Psoas muscle (tissue), 8 donors: ENCODE results near the gene PCNA. TPM values are rescaled to one million over a fixed set of nuclear protein-coding genes. Genes with fewer than 3 reads are reported as not detected.
A peak's percentile ranks its signal among the peaks of the same experiment; 100 is the strongest.

Experiments
- ATAC-seq, 4 donors: fragments of 200-7000 bp; cut with Tn5 transposase; one replicate each; pipeline ENCODE4 v1.9.1; 2020; ENCODE audit warnings: moderate library complexity in 3 of 4, mild to moderate bottlenecking in 2 of 4
- DNase-seq, 2 donors: peaks; one replicate each; pipeline ENCODE4 v3.0.0-alpha.2; 2020
- H3K27ac ChIP-seq: fragments of 200-600 bp; one replicate; pipeline ENCODE4 v1.8.0; 2022
- H3K27me3 ChIP-seq, 3 donors: fragments of 200-600 bp in 1 of 3; one replicate each; pipeline versions ENCODE4 v1.6.1 to v1.8.0; 2013 to 2022; ENCODE audit warnings: low read length in 2 of 3, mild to moderate bottlenecking in 2 of 3, moderate library complexity in 1 of 3; ENCODE audit not compliant: insufficient read depth in 3 of 3
- H3K36me3 ChIP-seq, 2 donors: fragments of 200-600 bp in 1 of 2; one replicate each; pipeline versions ENCODE4 v1.6.1 to v1.8.0; 2013 to 2022; ENCODE audit warnings: low read depth in 1 of 2, mild to moderate bottlenecking in 1 of 2, moderate library complexity in 1 of 2; ENCODE audit not compliant: insufficient read depth in 1 of 2
- H3K4me1 ChIP-seq: fragments of 200-600 bp; one replicate; pipeline ENCODE4 v1.8.0; 2022
- H3K4me3 ChIP-seq: fragments of 200-600 bp; one replicate; pipeline ENCODE4 v1.8.0; 2022; ENCODE audit warnings: mild to moderate bottlenecking
- H3K9me3 ChIP-seq: fragments of 200-600 bp; one replicate; pipeline ENCODE4 v1.8.0; 2022
- WGBS, 3 donors: extraction: QIAGEN DNeasy Blood & Tissue Kit; methylation state at CpG; one replicate each; pipeline versions ENCODE4 v1.1.6 to v1.1.7; 2013; 5-methylcytosine and 5-hydroxymethylcytosine counted together
- intact Hi-C, 2 donors: fragments of 100-400 bp; cut with DNase I; formaldehyde crosslinking; loops; one replicate each; pipeline versions ENCODE4 v1.11.0 to v1.14.2; 2022
- polyA plus RNA-seq, 3 donors: library from polyadenylated mRNA; stranded (reverse); fragments of 200-250 nt; gene quantifications; one replicate each; pipeline ENCODE4 v1.2.3, GENCODE V29; 2013
- total RNA-seq, 4 donors: library from RNA; stranded (reverse); fragmentation: NEBNext Ultra II Directional in 2 of 4; extraction: Animal tissue kit (Norgen Biotek cat#: 25700) in 2 of 4; gene quantifications; one replicate each; pipeline versions ENCODE4 v1.2.1 to v1.2.4, GENCODE V29; 2021 to 2023
- TF ChIP-seq, protein P1 (sequence below): fragments of 200-600 bp; IDR thresholded peaks from one replicate; pipeline ENCODE4 v1.8.0; 2022; ENCODE audit warnings: antibody characterized with exemption
- donor health status: healthy with polysubstance abuse.
- donor health status: DM: no; HTN: no; CAD: no; lungs with moderate emphysema.
- donor health status: Bipolar disorder and iron deficiency.
- donor health status: healthy.
- donor health status: DM: yes; HTN: yes; CAD: no.
- donor health status: DM: no; HTN: no; CAD: no.
- donor health status: DM: no; HTN: no; CAD: no.
- donor health status: DM: yes; HTN: yes; CAD: no.

PCNA gene
- total and polyA plus RNA-seq, 7 donors: 13.2 to 53.0 (median 19.1) TPM

DNA sequence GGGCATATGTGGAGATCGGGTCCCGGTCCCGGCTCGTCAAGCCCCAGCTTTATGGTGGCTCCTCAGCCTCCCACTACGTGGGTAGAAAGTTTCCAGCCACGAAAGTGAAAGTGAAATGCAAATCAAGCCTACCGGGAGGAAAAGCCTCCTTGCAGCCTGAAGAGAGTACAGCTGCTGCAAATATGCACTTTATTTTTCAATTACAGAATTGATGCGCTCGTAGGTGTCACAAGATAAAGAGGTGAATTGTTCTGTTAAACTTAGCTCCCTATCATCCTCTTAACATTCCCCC, 373 bp upstream of the PCNA start:
- peaks cover 0 to 32% of the 10 kb centered on the region in 2 donors for H3K36me3 ChIP-seq
- peak overlapping the region; percentile 80 for H3K4me3 ChIP-seq
- intact Hi-C loops: loop anchor here in 1 of 2 donors (5.0 kb wide), 1 partner anchor 52 kb away; no protein-coding TSS in a partner anchor
- DNase-seq (no peak), ATAC-seq (no peak)
- no peaks in the 10 kb centered on the region for H3K27me3 ChIP-seq
- TF ChIP-seq, protein P1, sequence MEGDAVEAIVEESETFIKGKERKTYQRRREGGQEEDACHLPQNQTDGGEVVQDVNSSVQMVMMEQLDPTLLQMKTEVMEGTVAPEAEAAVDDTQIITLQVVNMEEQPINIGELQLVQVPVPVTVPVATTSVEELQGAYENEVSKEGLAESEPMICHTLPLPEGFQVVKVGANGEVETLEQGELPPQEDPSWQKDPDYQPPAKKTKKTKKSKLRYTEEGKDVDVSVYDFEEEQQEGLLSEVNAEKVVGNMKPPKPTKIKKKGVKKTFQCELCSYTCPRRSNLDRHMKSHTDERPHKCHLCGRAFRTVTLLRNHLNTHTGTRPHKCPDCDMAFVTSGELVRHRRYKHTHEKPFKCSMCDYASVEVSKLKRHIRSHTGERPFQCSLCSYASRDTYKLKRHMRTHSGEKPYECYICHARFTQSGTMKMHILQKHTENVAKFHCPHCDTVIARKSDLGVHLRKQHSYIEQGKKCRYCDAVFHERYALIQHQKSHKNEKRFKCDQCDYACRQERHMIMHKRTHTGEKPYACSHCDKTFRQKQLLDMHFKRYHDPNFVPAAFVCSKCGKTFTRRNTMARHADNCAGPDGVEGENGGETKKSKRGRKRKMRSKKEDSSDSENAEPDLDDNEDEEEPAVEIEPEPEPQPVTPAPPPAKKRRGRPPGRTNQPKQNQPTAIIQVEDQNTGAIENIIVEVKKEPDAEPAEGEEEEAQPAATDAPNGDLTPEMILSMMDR: no peak
- 1 to 3% (median 2%) methylated on average over 9 of the region's 9 CpGs for WGBS, 3 donors
- peaks cover 16% of the 10 kb centered on the region for H3K4me1 ChIP-seq
- no peaks in the 10 kb centered on the region for H3K9me3 ChIP-seq
- H3K27ac ChIP-seq: peak overlapping the region; percentile 84

DNA sequence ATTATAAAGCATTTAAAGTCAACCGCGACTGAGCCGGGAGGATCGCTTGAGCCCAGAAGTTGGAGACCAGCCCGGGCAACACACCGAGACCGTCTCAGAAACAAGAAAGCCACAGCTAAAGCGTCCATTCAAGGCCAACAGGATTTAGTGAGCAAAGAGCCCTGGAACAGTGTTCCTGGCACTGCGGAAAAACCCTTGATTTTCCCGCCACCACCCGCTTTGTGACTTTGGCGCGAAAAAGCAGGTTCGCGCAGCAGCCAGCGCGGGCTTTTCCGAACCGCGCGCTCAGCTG, 669 bp downstream of the PCNA start:
- Histone ChIP-seq H3K4me3 (peak overlapping the region; percentile 80), H3K36me3 (peaks cover 0 to 42% of the 10 kb centered on the region in 2 donors), H3K4me1 (peaks cover 16% of the 10 kb centered on the region), H3K27me3 (no peaks in the 10 kb centered on the region), H3K9me3 (no peaks in the 10 kb centered on the region), H3K27ac (peak overlapping the region; percentile 84)
- TF ChIP-seq, protein P1: no peak
- WGBS, 3 donors: 0 to 1% (median 1%) methylated on average over 21 of the region's 21 CpGs
- DNase-seq (no peak), ATAC-seq (peak in 2 of 4 donors; percentile 1 to 2)
- intact Hi-C loops: no loop called here

DNA sequence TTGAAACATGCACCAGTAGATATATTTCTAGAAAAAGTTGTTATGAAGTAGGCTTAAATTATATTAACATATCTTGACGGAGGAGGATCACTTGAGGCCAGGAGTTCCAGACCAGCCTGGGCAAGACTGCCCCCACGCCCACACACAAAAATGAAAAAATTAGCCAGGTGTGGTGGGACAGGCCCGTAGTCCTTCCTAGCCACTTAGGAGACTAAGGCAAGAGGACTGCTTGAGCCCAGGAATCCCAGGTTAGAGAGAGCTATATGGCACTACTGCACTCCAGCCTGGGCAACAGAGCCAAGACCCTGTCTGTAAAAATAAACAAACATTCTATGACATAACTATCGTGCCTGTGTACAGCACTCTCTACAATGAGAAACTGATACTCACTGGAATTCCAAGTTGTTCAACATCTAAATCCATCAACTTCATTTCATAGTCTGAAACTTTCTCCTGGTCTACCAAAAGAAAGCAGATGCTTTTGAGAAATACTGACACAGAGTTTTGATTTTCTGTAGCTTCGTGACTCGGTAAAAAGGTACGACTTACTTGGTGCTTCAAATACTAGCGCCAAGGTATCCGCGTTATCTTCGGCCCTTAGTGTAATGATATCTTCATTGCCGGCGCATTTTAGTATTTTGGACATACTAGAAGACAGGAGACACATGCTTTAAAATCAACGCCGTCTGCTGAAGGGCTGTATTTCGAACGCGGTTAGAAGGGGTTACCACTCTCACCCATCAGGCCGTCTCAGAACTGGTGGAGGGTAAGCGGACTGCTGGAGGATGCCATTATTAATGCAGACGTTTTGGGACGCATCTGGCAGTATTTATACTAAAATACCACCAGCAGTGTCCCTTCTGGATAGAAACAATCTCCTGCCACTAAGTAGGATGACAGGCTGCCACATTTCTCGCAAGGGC, 1.3 kb downstream of the PCNA start:
- H3K9me3 ChIP-seq: no peaks in the 10 kb centered on the region
- peak overlapping the region; percentile 80 for H3K4me3 ChIP-seq
- no peak for ATAC-seq
- no peak overlapping the region for H3K27ac ChIP-seq
- H3K36me3 ChIP-seq: peaks cover 0 to 45% of the 10 kb centered on the region in 2 donors
- intact Hi-C loops: no loop called here
- DNase-seq: no peak
- H3K4me1 ChIP-seq: peaks cover 16% of the 10 kb centered on the region
- H3K27me3 ChIP-seq: no peaks in the 10 kb centered on the region
- TF ChIP-seq, protein P1: no peak
- 10 to 12% (median 10%) methylated on average over 23 of the region's 23 CpGs for WGBS, 3 donors

DNA sequence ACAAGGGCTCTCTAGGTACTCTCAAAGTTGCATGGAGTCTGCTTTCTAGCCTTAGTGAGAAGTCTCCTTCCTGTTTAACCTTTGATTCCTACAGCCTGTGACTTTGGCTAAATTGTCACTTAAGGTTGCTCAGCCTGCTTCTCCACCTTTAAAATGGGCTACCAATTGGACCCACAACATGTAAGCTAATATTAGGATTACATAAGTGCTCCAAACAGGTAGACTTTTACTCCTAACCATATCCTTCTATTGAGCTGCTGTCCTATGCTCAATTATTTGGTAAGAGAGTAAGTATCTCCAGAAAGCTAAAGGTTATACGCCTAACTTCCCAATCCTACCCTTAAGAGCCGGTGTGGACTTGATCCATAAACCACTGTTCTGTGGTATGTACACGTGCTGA, 2.9 kb downstream of the PCNA start:
- intact Hi-C loops: no loop called here
- WGBS, 3 donors: 42 to 81% (median 74%) methylated on average over 3 of the region's 3 CpGs

More for the DNA sequence above, 2.9 kb downstream of the PCNA start:
- ATAC-seq: no peak
- Histone ChIP-seq H3K27ac (no peak overlapping the region), H3K9me3 (no peaks in the 10 kb centered on the region), H3K27me3 (no peaks in the 10 kb centered on the region), H3K4me1 (peaks cover 17% of the 10 kb centered on the region), H3K4me3 (no peak overlapping the region), H3K36me3 (peaks cover 0 to 45% of the 10 kb centered on the region in 2 donors)
- TF ChIP-seq, protein P1: no peak
- no peak for DNase-seq
